GOT3 (cell line): ENCODE measurements around the gene AP1B1.

Source experiments
- DNase-seq: peaks from one replicate; lab custom pipeline; 2025; ENCODE audit warnings: mixed read lengths; lab: John Stamatoyannopoulos, UW

Gene AP1B1

DNA sequence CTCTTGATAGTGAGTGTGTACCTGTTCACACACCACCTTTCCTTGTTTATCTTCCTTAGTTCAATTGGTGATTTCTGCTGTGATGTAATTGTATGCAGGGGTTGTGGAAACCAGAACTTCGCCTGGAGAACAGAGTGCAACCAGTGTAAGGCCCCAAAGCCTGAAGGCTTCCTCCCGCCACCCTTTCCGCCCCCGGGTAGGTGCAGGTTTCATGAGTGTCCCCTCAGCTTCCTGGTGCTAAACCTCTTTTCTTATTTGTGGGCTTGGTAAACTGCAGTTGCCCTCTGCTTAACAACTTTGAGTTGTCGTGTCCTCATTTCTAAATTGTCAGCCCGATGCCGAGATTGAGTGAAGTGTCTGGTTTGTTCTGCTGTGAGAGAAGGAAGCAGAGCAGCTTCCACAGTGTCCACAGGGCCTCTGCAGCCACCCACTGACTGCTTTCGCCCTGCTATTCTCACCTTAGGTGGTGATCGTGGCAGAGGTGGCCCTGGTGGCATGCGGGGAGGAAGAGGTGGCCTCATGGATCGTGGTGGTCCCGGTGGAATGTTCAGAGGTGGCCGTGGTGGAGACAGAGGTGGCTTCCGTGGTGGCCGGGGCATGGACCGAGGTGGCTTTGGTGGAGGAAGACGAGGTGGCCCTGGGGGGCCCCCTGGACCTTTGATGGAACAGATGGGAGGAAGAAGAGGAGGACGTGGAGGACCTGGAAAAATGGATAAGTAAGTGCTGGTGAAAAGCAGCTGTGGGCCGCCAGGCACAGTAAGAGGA, 89.1 kb downstream of the AP1B1 start:
- DNase-seq: no peak

DNA sequence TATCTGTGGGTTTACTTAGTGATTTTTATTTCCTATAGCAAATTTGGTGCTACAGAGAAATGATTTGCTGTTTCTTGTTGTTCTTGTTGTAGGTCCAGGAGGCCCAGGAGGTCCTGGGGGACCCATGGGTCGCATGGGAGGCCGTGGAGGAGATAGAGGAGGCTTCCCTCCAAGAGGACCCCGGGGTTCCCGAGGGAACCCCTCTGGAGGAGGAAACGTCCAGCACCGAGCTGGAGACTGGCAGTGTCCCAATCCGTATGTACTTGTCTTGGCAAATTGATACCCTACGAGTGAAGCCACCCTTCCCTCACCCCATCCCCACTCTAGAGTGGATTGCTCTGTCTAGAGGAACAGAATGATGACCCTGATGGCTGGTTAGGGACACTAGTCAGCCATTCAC, 89.7 kb downstream of the AP1B1 start:
- no peak for DNase-seq

DNA sequence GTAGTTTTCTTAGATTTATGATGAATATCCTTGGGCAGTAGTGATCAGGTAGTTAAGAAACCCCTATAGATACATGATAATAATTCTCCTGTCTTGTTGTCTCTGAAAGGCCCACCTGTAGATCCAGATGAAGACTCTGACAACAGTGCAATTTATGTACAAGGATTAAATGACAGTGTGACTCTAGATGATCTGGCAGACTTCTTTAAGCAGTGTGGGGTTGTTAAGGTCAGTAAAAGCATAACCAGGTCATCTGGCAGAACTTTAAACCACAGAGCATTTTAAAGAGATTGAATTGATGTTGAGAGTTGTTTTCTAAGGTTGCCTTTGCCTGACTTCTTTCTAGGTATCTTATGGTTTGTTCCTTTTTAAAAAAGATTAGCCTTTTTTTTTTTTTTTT, 96.0 kb downstream of the AP1B1 start:
- no peak for DNase-seq

DNA sequence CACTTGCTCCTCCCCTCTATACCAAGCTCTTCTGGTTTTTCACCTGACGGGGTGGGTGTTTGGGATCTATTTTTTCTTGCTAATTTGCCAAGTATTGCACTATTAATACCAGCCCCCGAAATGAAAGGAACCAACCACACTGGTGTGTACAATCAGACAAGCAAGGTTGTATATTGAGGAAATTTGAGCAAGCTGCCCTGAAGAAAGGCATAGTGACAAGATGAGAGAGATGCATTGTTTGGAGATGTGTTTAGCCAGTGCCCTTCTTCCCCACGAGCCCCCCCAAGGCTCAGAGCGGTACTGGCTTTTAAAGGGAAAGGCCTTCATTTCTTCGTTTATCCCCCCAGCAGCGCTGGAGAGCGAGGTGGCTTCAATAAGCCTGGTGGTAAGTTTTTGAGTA, 97.2 kb downstream of the AP1B1 start:
- no peak for DNase-seq

DNA sequence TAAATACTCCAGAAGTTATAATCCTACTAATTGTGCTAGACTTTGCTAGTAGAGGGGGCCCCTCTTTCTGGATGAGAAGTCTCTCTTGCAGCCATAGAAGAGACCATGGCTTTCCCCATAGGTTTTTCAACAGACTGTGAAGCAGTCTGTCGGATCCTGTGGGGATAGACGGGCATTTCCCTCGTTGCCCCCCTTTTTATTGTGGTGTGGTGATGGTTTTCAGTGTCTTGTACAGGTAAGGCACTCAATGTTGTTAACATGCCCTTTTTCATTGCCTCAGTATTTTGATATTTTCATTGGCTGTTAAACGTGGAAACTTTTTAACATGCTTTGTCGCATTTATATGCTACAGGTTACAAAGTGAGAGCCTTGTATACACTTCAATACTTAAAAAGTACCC, 98.3 kb downstream of the AP1B1 start:
- no peak for DNase-seq

DNA sequence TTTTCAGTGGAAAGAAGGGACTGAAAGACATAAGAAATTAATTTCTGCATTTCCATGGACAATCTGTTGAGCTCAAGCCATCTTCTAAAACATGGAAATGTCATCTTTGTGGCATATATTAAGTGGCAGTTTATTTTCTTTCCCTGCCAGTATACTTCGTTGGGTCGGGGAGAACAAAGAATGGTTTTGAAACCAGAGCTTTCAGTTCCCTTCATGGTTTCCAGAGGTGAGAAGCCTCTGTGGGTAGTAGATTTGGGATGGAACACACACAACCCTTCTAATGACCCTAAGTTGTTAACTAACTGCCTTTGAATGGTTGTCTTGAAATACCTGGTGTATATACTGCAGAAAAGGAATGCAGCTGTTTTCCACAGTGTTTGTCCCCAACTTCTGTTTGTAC, 99.5 kb downstream of the AP1B1 start:
- DNase-seq: no peak

DNA sequence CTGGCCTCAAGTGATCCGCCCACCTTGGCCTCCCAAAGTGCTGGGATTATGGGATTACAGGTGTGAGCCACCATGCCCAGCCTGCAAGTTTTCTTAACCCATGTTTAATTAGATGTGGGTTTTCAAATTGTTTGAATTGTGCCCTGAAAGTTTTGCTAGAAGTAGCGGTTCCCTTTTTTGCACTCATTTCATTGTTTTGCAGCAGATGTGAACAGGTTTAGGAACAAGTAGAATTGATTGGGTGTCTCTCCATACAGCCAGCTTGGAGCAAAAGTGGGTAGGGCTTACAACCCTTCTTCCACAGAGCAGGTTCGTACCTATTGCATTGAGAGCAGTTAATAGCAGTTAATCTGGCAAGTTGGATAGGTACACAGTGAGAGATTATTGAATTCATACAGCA, 104.2 kb downstream of the AP1B1 start:
- no peak for DNase-seq

DNA sequence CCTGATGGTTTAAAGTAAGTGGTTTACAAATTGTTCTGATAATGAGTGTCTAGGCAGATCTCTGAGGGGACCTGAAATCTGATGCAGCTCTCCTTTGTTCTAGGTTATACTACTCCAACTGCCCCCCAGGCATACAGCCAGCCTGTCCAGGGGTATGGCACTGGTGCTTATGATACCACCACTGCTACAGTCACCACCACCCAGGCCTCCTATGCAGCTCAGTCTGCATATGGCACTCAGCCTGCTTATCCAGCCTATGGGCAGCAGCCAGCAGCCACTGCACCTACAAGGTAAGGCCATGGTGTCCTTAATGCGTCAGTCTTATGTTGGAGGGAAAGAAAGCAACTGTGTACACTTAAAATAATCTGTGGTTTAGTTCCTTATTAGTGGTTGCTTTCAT, 110.4 kb downstream of the AP1B1 start:
- no peak for DNase-seq
